C4-2B (cell line): ENCODE results near the gene SLC26A2.

Experiments
- H3K27ac ChIP-seq: fragments of 450-650 bp; 2 replicates; pipeline ENCODE4 v1.5.1; 2017
- CTCF ChIP-seq: fragments of 450-650 bp; conservative IDR thresholded peaks from 2 replicates; pipeline ENCODE4 v1.5.1; 2017; ENCODE audit warnings: mild to moderate bottlenecking
- ZFX ChIP-seq: fragments of 450-650 bp; IDR thresholded peaks from 2 replicates; pipeline ENCODE4 v1.6.1; 2017

The SLC26A2 gene

DNA sequence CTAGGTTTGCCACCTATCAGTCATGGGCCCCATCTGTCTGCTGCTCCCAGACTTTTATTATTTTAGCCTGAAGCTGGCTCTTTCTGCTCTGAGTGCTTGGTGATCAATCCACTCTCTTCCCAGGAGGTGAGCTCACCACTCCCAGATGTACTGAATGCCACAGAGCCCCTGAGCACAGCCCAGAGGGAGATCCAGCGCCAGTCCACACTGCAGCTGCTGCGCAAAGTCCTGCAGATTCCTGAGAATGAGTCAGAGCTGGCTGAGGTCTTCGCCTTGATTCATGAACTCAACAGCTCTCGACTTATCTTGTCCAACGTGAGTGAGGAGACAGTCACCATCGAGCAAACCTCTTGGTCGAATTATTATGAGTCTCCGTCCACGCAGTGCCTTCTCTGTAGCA lies 76.0 kb downstream of the SLC26A2 start:
- H3K27ac ChIP-seq, result no peak overlapping the region
- TF ChIP-seq ZFX (no peak), CTCF (no peak)
